NCI-H1694 treated with DMSO at 0.1 percent for 48 hours (cell line): ENCODE data around the gene GPR3.

ENCODE experiments used
- DNase-seq: peaks from one replicate; lab custom pipeline; 2025; lab: John Stamatoyannopoulos, UW

The GPR3 gene

GRCh38 chr1:27392096-27392777, at the start of gene GPR3:
TSS of gene GPR3 (plus strand) at chr1:27392622. CDS start at chr1:27393799, 1,177 bp downstream.
- peak; percentile 77 for DNase-seq

- DNase-seq = peak; percentile 36
These were observed 49.4 kb upstream of the GPR3 start for GRCh38 chr1:27342778-27343638.

GRCh38 chr1:27343639-27344025, 48.8 kb upstream of the GPR3 start:
- no peak for DNase-seq

- DNase-seq = no peak
These were observed 47.1 kb upstream of the GPR3 start for GRCh38 chr1:27345272-27345671.

- DNase-seq = no peak
These were observed 46.1 kb upstream of the GPR3 start for GRCh38 chr1:27346357-27346756.

- DNase-seq = no peak
These were observed 45.3 kb upstream of the GPR3 start for GRCh38 chr1:27346991-27347624.

- DNase-seq = peak; percentile 22
These were observed 43.3 kb upstream of the GPR3 start for GRCh38 chr1:27348861-27349783.

- no peak for DNase-seq
These were observed 42.4 kb upstream of the GPR3 start for GRCh38 chr1:27349784-27350662.

GRCh38 chr1:27350663-27351540, 41.5 kb upstream of the GPR3 start:
- no peak for DNase-seq

- DNase-seq = no peak
These were observed 40.8 kb upstream of the GPR3 start for GRCh38 chr1:27351541-27352107.

- DNase-seq = no peak
These were observed 39.3 kb upstream of the GPR3 start for GRCh38 chr1:27353166-27353565.

GRCh38 chr1:27353629-27354028, 38.8 kb upstream of the GPR3 start:
- no peak for DNase-seq

GRCh38 chr1:27355683-27356082, 36.7 kb upstream of the GPR3 start:
- no peak for DNase-seq

- no peak for DNase-seq
These were observed 36.2 kb upstream of the GPR3 start for GRCh38 chr1:27356277-27356618.

GRCh38 chr1:27356619-27357280, 35.7 kb upstream of the GPR3 start:
- DNase-seq = no peak

GRCh38 chr1:27357281-27358037, 35.0 kb upstream of the GPR3 start:
- peak; percentile 25 for DNase-seq

GRCh38 chr1:27358038-27358927, 34.1 kb upstream of the GPR3 start:
- DNase-seq = no peak
